ENCODE data around the gene TATDN2. TPM values are rescaled to one million over a fixed set of nuclear protein-coding genes. Genes with fewer than 3 reads are reported as not detected.
"Not testable (repeated sequence)": the region's sequence is repeated elsewhere in the genome, so short reads cannot be mapped to it uniquely, and the experiment has no call there.

The TATDN2 gene
- total RNA-seq, 1 donor from 2014 or later: 18.8 TPM

GRCh38 chr3:10238345-10239183 lies 9.7 kb upstream of the TATDN2 start:
- no peak for DNase-seq

GRCh38 chr3:10240799-10241198 lies 7.5 kb upstream of the TATDN2 start:
- DNase-seq: no peak

GRCh38 chr3:10242182-10243065 lies 5.8 kb upstream of the TATDN2 start:
- DNase-seq: peak; percentile 50

GRCh38 chr3:10244009-10244408 lies 4.2 kb upstream of the TATDN2 start:
- DNase-seq: no peak

- DNase-seq: no peak
These were observed 3.1 kb upstream of the TATDN2 start for GRCh38 chr3:10245081-10245712.

GRCh38 chr3:10247679-10248183 lies 528 bp upstream of the TATDN2 start:
- no peak for DNase-seq

- no peak for DNase-seq
These were observed 907 bp downstream of the TATDN2 start for GRCh38 chr3:10248984-10249748.

- DNase-seq: no peak
These were observed 1.6 kb downstream of the TATDN2 start for GRCh38 chr3:10249833-10250232.

GRCh38 chr3:10251006-10251405 lies 2.7 kb downstream of the TATDN2 start:
- no peak for DNase-seq

- DNase-seq: no peak
These were observed 5.5 kb downstream of the TATDN2 start for GRCh38 chr3:10253731-10254130.

- DNase-seq: no peak
These were observed 7.6 kb downstream of the TATDN2 start for GRCh38 chr3:10255835-10256234.

GRCh38 chr3:10259036-10259435 lies 10.8 kb downstream of the TATDN2 start:
- DNase-seq: no peak

GRCh38 chr3:10259798-10260197 lies 11.5 kb downstream of the TATDN2 start:
- no peak for DNase-seq

GRCh38 chr3:10260211-10260701 lies 12.0 kb downstream of the TATDN2 start:
- no peak for DNase-seq

GRCh38 chr3:10262027-10262426 lies 13.8 kb downstream of the TATDN2 start:
- no peak for DNase-seq

- peak; percentile 3 for DNase-seq
These were observed 15.5 kb downstream of the TATDN2 start for GRCh38 chr3:10263646-10264363.

- DNase-seq: no peak
These were observed 17.6 kb downstream of the TATDN2 start for GRCh38 chr3:10265833-10266232.

GRCh38 chr3:10266936-10267335 lies 18.7 kb downstream of the TATDN2 start:
- DNase-seq: not testable (repeated sequence)

GRCh38 chr3:10268116-10268515 lies 19.9 kb downstream of the TATDN2 start:
- no peak for DNase-seq

- no peak for DNase-seq
These were observed 20.7 kb downstream of the TATDN2 start for GRCh38 chr3:10268930-10269329.

GRCh38 chr3:10269443-10269842 lies 21.2 kb downstream of the TATDN2 start:
- DNase-seq: no peak
